A549 (cell line): Measurements from ENCODE around the gene TCF3.

Experiments
- POLR2A ChIP-seq: IDR thresholded peaks from 2 replicates; pipeline ENCODE4 v1.6.1; 2012; ENCODE audit warnings: mild to moderate bottlenecking, low read length
- RAD21 ChIP-seq, 2 experiments: fragments of >200 bp in 1 of 2; sonication (Bioruptor Twin) in 1 of 2; formaldehyde crosslinking in 1 of 2; IDR thresholded peaks in 1 of 2; conservative IDR thresholded peaks in 1 of 2; 2 replicates in 1 of 2; 3 replicates in 1 of 2; pipeline ENCODE4 v1.6.1; 2012 to 2018; ENCODE audit warnings: inconsistent platforms in 1 of 2
- TF ChIP-seq, protein P1 (sequence below): fragments of >200 bp; sonication (Bioruptor Twin); formaldehyde crosslinking; IDR thresholded peaks from 3 replicates; pipeline ENCODE4 v1.5.1; 2016
- TF ChIP-seq, protein P2 (sequence below): fragments of 150-350 bp; IDR thresholded peaks from 2 replicates; pipeline ENCODE4 v1.6.1; 2014; ENCODE audit warnings: low read depth, mild to moderate bottlenecking, low read length

DNA sequence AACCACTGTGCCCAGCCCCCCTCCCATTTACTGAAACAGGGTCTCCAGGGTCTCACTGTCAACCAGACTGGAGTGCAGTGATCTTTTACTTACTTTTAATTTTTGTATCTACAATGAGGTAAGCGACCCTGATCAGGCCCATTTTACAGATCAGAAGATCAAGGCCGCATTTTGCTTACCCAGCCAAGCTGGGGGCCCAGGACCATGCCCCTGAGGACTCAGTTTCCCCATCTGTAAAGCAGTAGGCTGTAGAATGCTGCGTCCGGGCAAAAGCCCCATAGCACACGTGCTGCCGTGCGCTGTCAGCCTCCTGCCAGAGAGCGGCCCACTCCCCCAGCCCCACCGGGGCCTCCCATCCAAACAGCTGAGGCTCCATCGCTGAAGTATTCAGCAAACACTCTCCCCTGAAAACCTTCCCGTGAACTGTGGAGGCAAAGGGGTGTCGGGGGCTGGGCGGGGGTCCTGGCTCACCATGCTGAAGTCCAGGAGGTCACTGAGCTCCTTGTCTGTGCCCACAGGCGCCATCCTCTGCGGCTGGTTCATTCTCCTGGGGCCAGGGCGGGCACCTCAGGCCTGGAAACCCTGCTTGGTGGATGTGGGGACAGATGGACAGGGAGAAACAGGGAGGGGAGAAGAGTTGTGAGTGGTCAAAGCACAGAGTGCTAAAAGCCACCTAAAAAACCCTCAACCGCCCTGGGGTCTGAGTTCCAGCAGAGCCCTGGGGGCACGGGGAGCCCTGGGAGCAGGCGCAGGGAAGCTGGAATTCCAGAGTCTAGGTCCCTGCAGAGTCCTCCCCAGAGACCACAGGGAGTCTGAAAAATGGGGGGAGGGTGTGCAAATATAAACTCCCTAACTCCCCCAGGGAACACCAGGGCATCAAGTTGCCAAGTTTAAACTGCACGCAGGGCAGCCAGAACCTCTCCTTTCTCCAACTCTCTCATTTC is 2.4 kb downstream of the TCF3 start:
- no peak for TF ChIP-seq RAD21 (conservative IDR thresholded peaks at IDR 0.05 in 1 of 2, IDR thresholded peaks at IDR 0.05 in 1 of 2)
- TF ChIP-seq, protein P1, sequence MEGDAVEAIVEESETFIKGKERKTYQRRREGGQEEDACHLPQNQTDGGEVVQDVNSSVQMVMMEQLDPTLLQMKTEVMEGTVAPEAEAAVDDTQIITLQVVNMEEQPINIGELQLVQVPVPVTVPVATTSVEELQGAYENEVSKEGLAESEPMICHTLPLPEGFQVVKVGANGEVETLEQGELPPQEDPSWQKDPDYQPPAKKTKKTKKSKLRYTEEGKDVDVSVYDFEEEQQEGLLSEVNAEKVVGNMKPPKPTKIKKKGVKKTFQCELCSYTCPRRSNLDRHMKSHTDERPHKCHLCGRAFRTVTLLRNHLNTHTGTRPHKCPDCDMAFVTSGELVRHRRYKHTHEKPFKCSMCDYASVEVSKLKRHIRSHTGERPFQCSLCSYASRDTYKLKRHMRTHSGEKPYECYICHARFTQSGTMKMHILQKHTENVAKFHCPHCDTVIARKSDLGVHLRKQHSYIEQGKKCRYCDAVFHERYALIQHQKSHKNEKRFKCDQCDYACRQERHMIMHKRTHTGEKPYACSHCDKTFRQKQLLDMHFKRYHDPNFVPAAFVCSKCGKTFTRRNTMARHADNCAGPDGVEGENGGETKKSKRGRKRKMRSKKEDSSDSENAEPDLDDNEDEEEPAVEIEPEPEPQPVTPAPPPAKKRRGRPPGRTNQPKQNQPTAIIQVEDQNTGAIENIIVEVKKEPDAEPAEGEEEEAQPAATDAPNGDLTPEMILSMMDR = no peak
- no peak for TF ChIP-seq POLR2A
- TF ChIP-seq, protein P2, sequence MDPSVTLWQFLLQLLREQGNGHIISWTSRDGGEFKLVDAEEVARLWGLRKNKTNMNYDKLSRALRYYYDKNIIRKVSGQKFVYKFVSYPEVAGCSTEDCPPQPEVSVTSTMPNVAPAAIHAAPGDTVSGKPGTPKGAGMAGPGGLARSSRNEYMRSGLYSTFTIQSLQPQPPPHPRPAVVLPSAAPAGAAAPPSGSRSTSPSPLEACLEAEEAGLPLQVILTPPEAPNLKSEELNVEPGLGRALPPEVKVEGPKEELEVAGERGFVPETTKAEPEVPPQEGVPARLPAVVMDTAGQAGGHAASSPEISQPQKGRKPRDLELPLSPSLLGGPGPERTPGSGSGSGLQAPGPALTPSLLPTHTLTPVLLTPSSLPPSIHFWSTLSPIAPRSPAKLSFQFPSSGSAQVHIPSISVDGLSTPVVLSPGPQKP = no peak
